Activated CD4-positive, alpha-beta T cell treated with anti-CD3 and anti-CD28 coated beads, Interleukin-2, amount 10 ng/mL, durations not matched to agents 24 days and 14 days (primary cell): Measurements from ENCODE around the gene DLG2. TPM values are rescaled to one million over a fixed set of nuclear protein-coding genes. Genes with fewer than 3 reads are reported as not detected.
"Not testable (repeated sequence)": the region's sequence is repeated elsewhere in the genome, so short reads cannot be mapped to it uniquely, and the experiment has no call there.

ENCODE experiments used
- DNase-seq: peaks from one replicate; pipeline ENCODE4 v3.0.0; 2022
- H3K27ac Mint-ChIP-seq: one replicate; pipeline ENCODE4 v1.8.0; 2022; ENCODE audit warnings: mild to moderate bottlenecking, mixed read lengths
- H3K27me3 Mint-ChIP-seq: one replicate; pipeline ENCODE4 v1.8.0; 2022; ENCODE audit warnings: mixed read lengths
- H3K36me3 Mint-ChIP-seq: one replicate; pipeline ENCODE4 v1.8.0; 2022; ENCODE audit warnings: low read depth, mild to moderate bottlenecking, mixed read lengths
- H3K4me1 Mint-ChIP-seq: one replicate; pipeline ENCODE4 v1.8.0; 2021; ENCODE audit warnings: mixed read lengths
- H3K4me3 Mint-ChIP-seq: one replicate; pipeline ENCODE4 v1.8.0; 2022; ENCODE audit warnings: mild to moderate bottlenecking, moderate library complexity, mixed read lengths
- H3K9me3 Mint-ChIP-seq: one replicate; pipeline ENCODE4 v1.8.0; 2021; ENCODE audit warnings: mixed read lengths
- intact Hi-C: fragments of 100-400 bp; cut with micrococcal nuclease; formaldehyde crosslinking; loops from one replicate; pipeline ENCODE4 v1.15.1; 2023
- total RNA-seq: library from RNA; stranded (reverse); gene quantifications from 2 replicates; pipeline ENCODE4 v1.2.3, GENCODE V29; 2022

DLG2 gene
- total RNA-seq, 1 donor from 2014 or later, result 1.0 TPM

GRCh38 chr11:85027346-85027745 lies 599.8 kb downstream of the DLG2 start:
- H3K4me1 Mint-ChIP-seq, result no peaks in the 10 kb centered on the region
- DNase-seq, result no peak

GRCh38 chr11:85021058-85021457 lies 606.1 kb downstream of the DLG2 start:
- H3K27me3 Mint-ChIP-seq, result no peaks in the 10 kb centered on the region
- intact Hi-C loops, result no loop called here
- DNase-seq, result no peak
- no peaks in the 10 kb centered on the region for H3K4me1 Mint-ChIP-seq
- H3K9me3 Mint-ChIP-seq, result peaks cover 13% of the 10 kb centered on the region
- H3K36me3 Mint-ChIP-seq, result no peaks in the 10 kb centered on the region
- no peak overlapping the region for H3K4me3 Mint-ChIP-seq
- no peak overlapping the region for H3K27ac Mint-ChIP-seq

More at GRCh38 chr11:85027346-85027745, 599.8 kb downstream of the DLG2 start:
- H3K27me3 Mint-ChIP-seq, result no peaks in the 10 kb centered on the region
- H3K36me3 Mint-ChIP-seq, result no peaks in the 10 kb centered on the region
- no peak overlapping the region for H3K27ac Mint-ChIP-seq
- intact Hi-C loops, result no loop called here
- no peaks in the 10 kb centered on the region for H3K9me3 Mint-ChIP-seq
- no peak overlapping the region for H3K4me3 Mint-ChIP-seq

- H3K27ac Mint-ChIP-seq, result no peak overlapping the region
- H3K9me3 Mint-ChIP-seq, result peaks cover 4% of the 10 kb centered on the region
- H3K4me3 Mint-ChIP-seq, result no peak overlapping the region
Observed at GRCh38 chr11:84993386-84993785, 633.8 kb downstream of the DLG2 start.

GRCh38 chr11:84990141-84990540 lies 637.0 kb downstream of the DLG2 start:
- H3K36me3 Mint-ChIP-seq, result no peaks in the 10 kb centered on the region
- H3K4me3 Mint-ChIP-seq, result no peak overlapping the region
- intact Hi-C loops, result no loop called here
- no peaks in the 10 kb centered on the region for H3K27me3 Mint-ChIP-seq
- H3K27ac Mint-ChIP-seq, result no peak overlapping the region
- no peak for DNase-seq
- no peaks in the 10 kb centered on the region for H3K4me1 Mint-ChIP-seq
- peaks cover 8% of the 10 kb centered on the region for H3K9me3 Mint-ChIP-seq

More at GRCh38 chr11:84993386-84993785, 633.8 kb downstream of the DLG2 start:
- intact Hi-C loops, result no loop called here
- no peaks in the 10 kb centered on the region for H3K4me1 Mint-ChIP-seq
- no peak for DNase-seq
- H3K36me3 Mint-ChIP-seq, result no peaks in the 10 kb centered on the region
- no peaks in the 10 kb centered on the region for H3K27me3 Mint-ChIP-seq

GRCh38 chr11:84987686-84988187 lies 639.4 kb downstream of the DLG2 start:
- H3K27me3 Mint-ChIP-seq, DNase-seq, H3K4me3 Mint-ChIP-seq, H3K27ac Mint-ChIP-seq, H3K9me3 Mint-ChIP-seq, H3K4me1 Mint-ChIP-seq, H3K36me3 Mint-ChIP-seq, intact Hi-C loops: not testable (repeated sequence)

- Mint-ChIP-seq H3K27ac (no peak overlapping the region), H3K36me3 (no peaks in the 10 kb centered on the region)
- DNase-seq, result no peak
Observed at GRCh38 chr11:84981301-84981700, 645.8 kb downstream of the DLG2 start.

GRCh38 chr11:84969103-84969502 lies 658.0 kb downstream of the DLG2 start:
- no peaks in the 10 kb centered on the region for H3K36me3 Mint-ChIP-seq
- peaks cover 10% of the 10 kb centered on the region for H3K9me3 Mint-ChIP-seq
- no peaks in the 10 kb centered on the region for H3K4me1 Mint-ChIP-seq
- no peaks in the 10 kb centered on the region for H3K27me3 Mint-ChIP-seq
- no peak for DNase-seq
- H3K27ac Mint-ChIP-seq, result no peak overlapping the region
- H3K4me3 Mint-ChIP-seq, result no peak overlapping the region
- intact Hi-C loops, result no loop called here

More at GRCh38 chr11:84981301-84981700, 645.8 kb downstream of the DLG2 start:
- peaks cover 11% of the 10 kb centered on the region for H3K9me3 Mint-ChIP-seq
- intact Hi-C loops, result no loop called here
- no peaks in the 10 kb centered on the region for H3K4me1 Mint-ChIP-seq
- no peak overlapping the region for H3K4me3 Mint-ChIP-seq
- H3K27me3 Mint-ChIP-seq, result no peaks in the 10 kb centered on the region

GRCh38 chr11:84965484-84965883 lies 661.7 kb downstream of the DLG2 start:
- no peak overlapping the region for H3K27ac Mint-ChIP-seq
- DNase-seq, result no peak
- peaks cover 10% of the 10 kb centered on the region for H3K9me3 Mint-ChIP-seq
- H3K27me3 Mint-ChIP-seq, result no peaks in the 10 kb centered on the region
- no peak overlapping the region for H3K4me3 Mint-ChIP-seq
- no peaks in the 10 kb centered on the region for H3K36me3 Mint-ChIP-seq
- no peaks in the 10 kb centered on the region for H3K4me1 Mint-ChIP-seq
- intact Hi-C loops, result no loop called here

- Mint-ChIP-seq H3K36me3 (no peaks in the 10 kb centered on the region), H3K4me3 (no peak overlapping the region), H3K9me3 (peaks cover 4% of the 10 kb centered on the region), H3K27me3 (no peaks in the 10 kb centered on the region), H3K27ac (no peak overlapping the region), H3K4me1 (no peaks in the 10 kb centered on the region)
- DNase-seq, result no peak
- intact Hi-C loops, result no loop called here
Observed at GRCh38 chr11:84963240-84963639, 663.9 kb downstream of the DLG2 start.

- Mint-ChIP-seq H3K9me3 (peaks cover 4% of the 10 kb centered on the region), H3K4me1 (no peaks in the 10 kb centered on the region), H3K27ac (no peak overlapping the region), H3K27me3 (no peaks in the 10 kb centered on the region), H3K36me3 (no peaks in the 10 kb centered on the region), H3K4me3 (no peak overlapping the region)
- intact Hi-C loops, result no loop called here
- no peak for DNase-seq
Observed at GRCh38 chr11:84962018-84962417, 665.1 kb downstream of the DLG2 start.

GRCh38 chr11:84958295-84958694 lies 668.8 kb downstream of the DLG2 start:
- H3K36me3 Mint-ChIP-seq, result no peaks in the 10 kb centered on the region
- H3K27ac Mint-ChIP-seq, result no peak overlapping the region
- no peak overlapping the region for H3K4me3 Mint-ChIP-seq
- intact Hi-C loops, result no loop called here
- no peaks in the 10 kb centered on the region for H3K4me1 Mint-ChIP-seq
- no peak for DNase-seq
- H3K9me3 Mint-ChIP-seq, result no peaks in the 10 kb centered on the region
- no peaks in the 10 kb centered on the region for H3K27me3 Mint-ChIP-seq

GRCh38 chr11:84950569-84951270 lies 676.4 kb downstream of the DLG2 start:
- H3K36me3 Mint-ChIP-seq, result no peaks in the 10 kb centered on the region
- H3K27ac Mint-ChIP-seq, result no peak overlapping the region
- H3K4me3 Mint-ChIP-seq, result no peak overlapping the region
- intact Hi-C loops, result no loop called here
- H3K4me1 Mint-ChIP-seq, result no peaks in the 10 kb centered on the region
- H3K27me3 Mint-ChIP-seq, result no peaks in the 10 kb centered on the region
- H3K9me3 Mint-ChIP-seq, result peaks cover 7% of the 10 kb centered on the region
- no peak for DNase-seq

GRCh38 chr11:84947970-84948580 lies 679.1 kb downstream of the DLG2 start:
- Mint-ChIP-seq H3K27me3 (no peaks in the 10 kb centered on the region), H3K9me3 (peaks cover 11% of the 10 kb centered on the region), H3K4me1 (no peaks in the 10 kb centered on the region), H3K27ac (no peak overlapping the region), H3K4me3 (no peak overlapping the region), H3K36me3 (no peaks in the 10 kb centered on the region)
- intact Hi-C loops, result no loop called here
- no peak for DNase-seq

GRCh38 chr11:84947070-84947469 lies 680.1 kb downstream of the DLG2 start:
- Mint-ChIP-seq H3K27ac (no peak overlapping the region), H3K4me3 (no peak overlapping the region), H3K4me1 (no peaks in the 10 kb centered on the region), H3K36me3 (no peaks in the 10 kb centered on the region), H3K9me3 (peaks cover 11% of the 10 kb centered on the region), H3K27me3 (no peaks in the 10 kb centered on the region)
- no peak for DNase-seq
- intact Hi-C loops, result no loop called here
